ENCODE results near the gene XPNPEP3. TPM values are rescaled to one million over a fixed set of nuclear protein-coding genes. Genes with fewer than 3 reads are reported as not detected.

XPNPEP3 gene
- total RNA-seq, 3 donors from 2014 or later (not counting 1 experiment from before 2014, with no cell fraction given): 14.8 to 17.8 (median 15.1) TPM

DNA sequence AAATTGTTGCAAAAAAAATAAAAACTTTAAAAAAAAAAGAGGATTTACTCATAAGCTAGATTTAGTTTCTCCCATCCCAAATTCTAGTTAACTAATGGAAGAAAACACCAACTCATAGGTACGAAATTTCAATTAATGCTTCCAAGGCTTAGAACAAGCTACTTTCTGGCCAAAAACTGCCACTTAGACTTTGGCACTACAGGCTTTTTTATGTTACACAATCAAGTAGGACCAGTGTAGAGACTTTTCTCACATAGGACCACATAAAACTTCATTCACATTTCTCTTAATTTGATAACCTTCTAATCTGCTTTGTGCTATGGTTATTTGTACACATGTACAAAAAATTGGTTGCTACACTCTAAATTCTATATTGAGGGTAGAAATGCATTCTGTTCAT, 3.6 kb upstream of the XPNPEP3 start:
- H3K36me3 ChIP-seq (ENCODE audit: control insufficient read depth, insufficient read depth, low read length): peaks cover 18% of the 10 kb centered on the region
- 89% methylated on average over 1 of the region's 1 CpG for WGBS (ENCODE audit: insufficient coverage)
- Mint-ChIP-seq H3K27me3 (ENCODE audit: low read depth in 2 of 2) (no peaks in the 10 kb centered on the region), H3K4me3 (no peak overlapping the region), H3K36me3 (no peaks in the 10 kb centered on the region), H3K4me1 (peaks cover 29 to 36% of the 10 kb centered on the region in 2 donors), H3K9me3 (no peaks in the 10 kb centered on the region), H3K27ac (peak overlapping the region; percentile 34 to 42)
- H3K9me3 ChIP-seq (ENCODE audit: control insufficient read depth, insufficient read depth, low read length): no peaks in the 10 kb centered on the region
- no peak overlapping the region for H3K27ac ChIP-seq (ENCODE audit: low read length)
- no peak overlapping the region for H3K4me3 ChIP-seq (ENCODE audit: low read length)
- H3K4me1 ChIP-seq (ENCODE audit: control insufficient read depth, insufficient read depth, low read length): peaks cover 14% of the 10 kb centered on the region
- ATAC-seq (no peak), DNase-seq (no peak)
- TF ChIP-seq, protein P1, sequence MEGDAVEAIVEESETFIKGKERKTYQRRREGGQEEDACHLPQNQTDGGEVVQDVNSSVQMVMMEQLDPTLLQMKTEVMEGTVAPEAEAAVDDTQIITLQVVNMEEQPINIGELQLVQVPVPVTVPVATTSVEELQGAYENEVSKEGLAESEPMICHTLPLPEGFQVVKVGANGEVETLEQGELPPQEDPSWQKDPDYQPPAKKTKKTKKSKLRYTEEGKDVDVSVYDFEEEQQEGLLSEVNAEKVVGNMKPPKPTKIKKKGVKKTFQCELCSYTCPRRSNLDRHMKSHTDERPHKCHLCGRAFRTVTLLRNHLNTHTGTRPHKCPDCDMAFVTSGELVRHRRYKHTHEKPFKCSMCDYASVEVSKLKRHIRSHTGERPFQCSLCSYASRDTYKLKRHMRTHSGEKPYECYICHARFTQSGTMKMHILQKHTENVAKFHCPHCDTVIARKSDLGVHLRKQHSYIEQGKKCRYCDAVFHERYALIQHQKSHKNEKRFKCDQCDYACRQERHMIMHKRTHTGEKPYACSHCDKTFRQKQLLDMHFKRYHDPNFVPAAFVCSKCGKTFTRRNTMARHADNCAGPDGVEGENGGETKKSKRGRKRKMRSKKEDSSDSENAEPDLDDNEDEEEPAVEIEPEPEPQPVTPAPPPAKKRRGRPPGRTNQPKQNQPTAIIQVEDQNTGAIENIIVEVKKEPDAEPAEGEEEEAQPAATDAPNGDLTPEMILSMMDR (IDR thresholded peaks at IDR 0.05): no peak
- intact Hi-C loops (cut with micrococcal nuclease): no loop called here
- no peaks in the 10 kb centered on the region for H3K27me3 ChIP-seq (ENCODE audit: control insufficient read depth, insufficient read depth, low read length)

- Histone ChIP-seq H3K9me3 (ENCODE audit: control insufficient read depth, insufficient read depth, low read length) (no peaks in the 10 kb centered on the region), H3K27ac (ENCODE audit: low read length) (no peak overlapping the region), H3K4me1 (ENCODE audit: control insufficient read depth, insufficient read depth, low read length) (peaks cover 14% of the 10 kb centered on the region), H3K27me3 (ENCODE audit: control insufficient read depth, insufficient read depth, low read length) (no peaks in the 10 kb centered on the region), H3K4me3 (ENCODE audit: low read length) (no peak overlapping the region), H3K36me3 (ENCODE audit: control insufficient read depth, insufficient read depth, low read length) (peaks cover 16% of the 10 kb centered on the region)
- peak overlapping the region; percentile 34 to 42 for H3K27ac Mint-ChIP-seq
- TF ChIP-seq, protein P1 (IDR thresholded peaks at IDR 0.05): no peak
- ATAC-seq (no peak), DNase-seq (no peak)
- WGBS (ENCODE audit: insufficient coverage): 55% methylated on average over 2 of the region's 3 CpGs
- peaks cover 29 to 36% of the 10 kb centered on the region in 2 donors for H3K4me1 Mint-ChIP-seq
- H3K9me3 Mint-ChIP-seq: no peaks in the 10 kb centered on the region
- H3K27me3 Mint-ChIP-seq (ENCODE audit: low read depth in 2 of 2): no peaks in the 10 kb centered on the region
- no peak overlapping the region for H3K4me3 Mint-ChIP-seq
- H3K36me3 Mint-ChIP-seq: no peaks in the 10 kb centered on the region
- intact Hi-C loops (cut with micrococcal nuclease): no loop called here
Observed at GRCh38 chr22:40853961-40854360, 3.0 kb upstream of the XPNPEP3 start.

GRCh38 chr22:40855071-40855978, 1.6 kb upstream of the XPNPEP3 start:
- 51% methylated on average over 15 of the region's 20 CpGs for WGBS (ENCODE audit: insufficient coverage)
- no peak for ATAC-seq
- Histone ChIP-seq H3K27me3 (ENCODE audit: control insufficient read depth, insufficient read depth, low read length) (no peaks in the 10 kb centered on the region), H3K9me3 (ENCODE audit: control insufficient read depth, insufficient read depth, low read length) (no peaks in the 10 kb centered on the region), H3K4me1 (ENCODE audit: control insufficient read depth, insufficient read depth, low read length) (peaks cover 14% of the 10 kb centered on the region), H3K27ac (ENCODE audit: low read length) (peak overlapping the region; percentile 93), H3K4me3 (ENCODE audit: low read length) (peak overlapping the region; percentile 78), H3K36me3 (ENCODE audit: control insufficient read depth, insufficient read depth, low read length) (peaks cover 6% of the 10 kb centered on the region)
- Mint-ChIP-seq H3K4me1 (peaks cover 29 to 34% of the 10 kb centered on the region in 2 donors), H3K4me3 (peak overlapping the region; percentile 98), H3K27ac (peak overlapping the region; percentile 99 to 100), H3K27me3 (ENCODE audit: low read depth in 2 of 2) (no peaks in the 10 kb centered on the region), H3K36me3 (no peaks in the 10 kb centered on the region), H3K9me3 (no peaks in the 10 kb centered on the region)
- TF ChIP-seq, protein P1 (IDR thresholded peaks at IDR 0.05): no peak
- DNase-seq: peak in 1 of 2 donors; percentile 11
- intact Hi-C loops (cut with micrococcal nuclease): loop anchor here (5.0 kb wide), 1 partner anchor 237 kb away; the partner anchor contains the start of gene EP300

Data from natural killer cell (primary cell).